PFSK-1 (cell line): ENCODE data around the gene AHR.

ENCODE experiments used
- FOXP2 ChIP-seq: optimal IDR thresholded peaks from 2 replicates; pipeline ENCODE3; 2011; ENCODE audit warnings: borderline replicate concordance, control low read depth, inconsistent platforms; ENCODE audit not compliant: insufficient read depth; ENCODE audit errors: extremely low read length, extremely low read depth
- POLR2AphosphoS5 ChIP-seq: IDR thresholded peaks from 2 replicates; pipeline ENCODE4 v1.6.1; 2012; ENCODE audit warnings: low read depth, mild to moderate bottlenecking, control low read depth, low read length, moderate library complexity
- SIN3A ChIP-seq: IDR thresholded peaks from 2 replicates; pipeline ENCODE4 v1.6.1; 2012; ENCODE audit warnings: mild to moderate bottlenecking, low read length, moderate library complexity, borderline replicate concordance; ENCODE audit not compliant: insufficient read depth
- TAF1 ChIP-seq: IDR thresholded peaks from 2 replicates; pipeline ENCODE4 v1.6.1; 2012; ENCODE audit warnings: low read length, control low read depth, borderline replicate concordance; ENCODE audit not compliant: insufficient read depth
- TF ChIP-seq, protein P1 (sequence below), 2 experiments: IDR thresholded peaks; 2 replicates each; pipeline versions ENCODE4 v1.6.1 to v1.8.0; 2011 to 2012; ENCODE audit warnings: low read depth in 2 of 2, low read length in 2 of 2, control low read depth in 1 of 2, inconsistent platforms in 1 of 2, mild to moderate bottlenecking in 1 of 2, moderate library complexity in 1 of 2; ENCODE audit not compliant: insufficient read depth in 1 of 2

AHR gene

DNA sequence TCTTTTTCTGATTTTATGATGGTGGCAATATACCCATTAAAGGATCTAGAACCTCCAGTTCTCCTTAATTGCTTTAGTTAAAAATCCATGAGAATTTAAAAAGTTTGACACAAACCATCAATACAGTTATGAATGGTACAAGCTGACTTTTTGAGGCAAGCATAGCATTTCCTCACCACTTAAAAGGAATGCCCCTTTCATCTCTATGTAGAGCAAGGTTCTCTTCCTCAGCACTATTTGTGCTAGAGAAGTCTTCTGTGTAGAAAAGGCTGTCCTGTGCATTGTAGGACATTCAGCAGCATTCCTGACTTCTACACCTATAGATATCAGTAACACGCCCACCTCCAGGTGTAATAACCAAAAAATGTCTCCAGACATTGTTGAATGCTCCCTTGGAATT lies 67.3 kb downstream of the AHR start:
- no peak for TF ChIP-seq FOXP2
- TF ChIP-seq, protein P1, sequence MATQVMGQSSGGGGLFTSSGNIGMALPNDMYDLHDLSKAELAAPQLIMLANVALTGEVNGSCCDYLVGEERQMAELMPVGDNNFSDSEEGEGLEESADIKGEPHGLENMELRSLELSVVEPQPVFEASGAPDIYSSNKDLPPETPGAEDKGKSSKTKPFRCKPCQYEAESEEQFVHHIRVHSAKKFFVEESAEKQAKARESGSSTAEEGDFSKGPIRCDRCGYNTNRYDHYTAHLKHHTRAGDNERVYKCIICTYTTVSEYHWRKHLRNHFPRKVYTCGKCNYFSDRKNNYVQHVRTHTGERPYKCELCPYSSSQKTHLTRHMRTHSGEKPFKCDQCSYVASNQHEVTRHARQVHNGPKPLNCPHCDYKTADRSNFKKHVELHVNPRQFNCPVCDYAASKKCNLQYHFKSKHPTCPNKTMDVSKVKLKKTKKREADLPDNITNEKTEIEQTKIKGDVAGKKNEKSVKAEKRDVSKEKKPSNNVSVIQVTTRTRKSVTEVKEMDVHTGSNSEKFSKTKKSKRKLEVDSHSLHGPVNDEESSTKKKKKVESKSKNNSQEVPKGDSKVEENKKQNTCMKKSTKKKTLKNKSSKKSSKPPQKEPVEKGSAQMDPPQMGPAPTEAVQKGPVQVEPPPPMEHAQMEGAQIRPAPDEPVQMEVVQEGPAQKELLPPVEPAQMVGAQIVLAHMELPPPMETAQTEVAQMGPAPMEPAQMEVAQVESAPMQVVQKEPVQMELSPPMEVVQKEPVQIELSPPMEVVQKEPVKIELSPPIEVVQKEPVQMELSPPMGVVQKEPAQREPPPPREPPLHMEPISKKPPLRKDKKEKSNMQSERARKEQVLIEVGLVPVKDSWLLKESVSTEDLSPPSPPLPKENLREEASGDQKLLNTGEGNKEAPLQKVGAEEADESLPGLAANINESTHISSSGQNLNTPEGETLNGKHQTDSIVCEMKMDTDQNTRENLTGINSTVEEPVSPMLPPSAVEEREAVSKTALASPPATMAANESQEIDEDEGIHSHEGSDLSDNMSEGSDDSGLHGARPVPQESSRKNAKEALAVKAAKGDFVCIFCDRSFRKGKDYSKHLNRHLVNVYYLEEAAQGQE (IDR thresholded peaks at IDR 0.05; ENCODE audit: insufficient read depth in 1 of 2, low read depth in 2 of 2, low read length in 2 of 2) = no peak
- TF ChIP-seq TAF1 = no peak
- TF ChIP-seq POLR2AphosphoS5 = no peak
- TF ChIP-seq SIN3A = no peak

DNA sequence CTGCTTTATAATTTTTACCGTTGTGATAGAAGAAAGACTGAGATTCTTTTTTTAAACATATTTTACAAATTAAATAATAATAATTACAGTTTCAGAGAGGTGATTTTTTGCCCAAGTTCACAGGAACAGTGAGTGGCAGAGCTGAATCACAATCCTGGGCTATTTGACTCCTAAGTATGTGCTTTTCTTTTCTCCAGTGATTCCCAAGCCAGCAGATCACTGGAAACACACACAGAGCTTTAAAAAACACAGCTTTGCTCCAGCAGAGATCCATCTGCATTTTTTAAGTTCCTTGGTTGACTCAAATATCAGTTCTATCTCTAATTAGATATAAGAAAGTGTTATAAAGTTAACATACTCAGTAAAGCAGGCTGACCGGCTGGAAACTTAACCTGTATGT lies 69.0 kb downstream of the AHR start:
- no peak for TF ChIP-seq FOXP2
- TF ChIP-seq POLR2AphosphoS5 = no peak
- TF ChIP-seq SIN3A = no peak
- TF ChIP-seq, protein P1 (IDR thresholded peaks at IDR 0.05; ENCODE audit: insufficient read depth in 1 of 2, low read depth in 2 of 2, low read length in 2 of 2) = no peak
- no peak for TF ChIP-seq TAF1

DNA sequence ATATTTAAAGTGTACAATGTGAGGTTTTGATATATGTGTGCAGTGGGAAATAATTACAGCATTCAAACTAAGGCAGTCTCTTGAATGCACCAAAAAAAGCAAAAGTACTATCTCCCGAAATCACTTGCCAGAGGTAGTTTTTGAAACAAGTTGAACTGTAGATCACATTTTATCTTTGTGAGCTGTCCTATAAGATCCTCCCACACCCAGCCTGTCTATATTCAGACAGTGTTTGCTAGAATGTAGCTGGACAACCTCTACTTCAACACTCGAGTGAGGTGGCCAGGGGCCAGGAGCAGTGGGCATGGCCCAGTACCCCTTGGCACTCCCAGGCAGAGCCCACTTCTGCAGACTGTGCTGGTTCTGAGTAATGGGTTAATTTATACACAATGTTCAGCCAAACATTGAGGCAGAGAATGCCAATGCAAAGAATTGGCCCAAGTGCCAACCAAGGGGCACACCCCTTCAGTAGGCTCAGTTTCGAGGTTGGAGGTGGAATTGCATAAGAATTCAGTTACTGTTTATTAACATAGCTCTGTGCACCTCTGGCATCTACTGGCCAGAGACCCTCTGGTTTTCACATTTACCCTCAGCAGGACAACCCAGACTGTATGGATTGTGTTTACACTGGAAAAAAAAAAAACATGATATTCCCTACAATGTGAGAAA lies 70.5 kb downstream of the AHR start:
- TF ChIP-seq SIN3A (no peak), FOXP2 (no peak), POLR2AphosphoS5 (no peak), TAF1 (no peak)
- TF ChIP-seq, protein P1 (IDR thresholded peaks at IDR 0.05; ENCODE audit: insufficient read depth in 1 of 2, low read depth in 2 of 2, low read length in 2 of 2) = no peak

DNA sequence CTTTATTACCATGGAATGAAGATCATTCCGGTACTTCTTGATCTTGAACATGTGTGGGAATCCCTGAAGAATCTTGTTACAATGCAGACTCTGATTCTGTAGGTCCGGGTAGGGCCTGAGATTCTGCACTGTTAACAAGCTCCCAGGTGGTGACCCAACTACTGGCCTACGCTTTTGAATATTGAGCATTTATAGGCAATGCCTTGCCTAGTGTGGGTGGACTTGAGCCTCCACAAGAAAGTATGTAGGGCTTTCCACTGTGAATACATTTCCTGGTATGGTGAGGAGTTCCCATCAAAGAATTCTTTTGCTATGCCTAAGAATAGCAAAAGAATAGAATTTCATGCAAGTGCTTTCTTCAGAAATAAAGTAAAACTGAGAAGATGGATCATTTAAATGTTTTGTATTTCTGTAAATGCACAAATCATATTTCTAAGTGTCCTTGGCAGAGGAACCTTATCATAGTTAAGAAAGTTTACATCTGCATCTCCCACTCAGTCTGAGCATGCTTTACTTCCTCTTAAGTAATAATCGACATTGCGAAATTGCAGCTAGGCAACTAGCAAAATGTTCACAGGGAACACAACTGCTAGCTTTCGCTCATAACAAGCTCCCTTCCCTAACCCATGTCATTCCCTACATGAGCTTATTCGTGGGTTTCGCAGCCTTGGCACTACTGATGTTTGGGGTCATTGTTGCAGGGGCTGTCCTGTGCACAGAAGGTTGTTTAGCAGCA lies 71.4 kb downstream of the AHR start:
- TF ChIP-seq FOXP2 (no peak), POLR2AphosphoS5 (no peak)
- TF ChIP-seq, protein P1 (IDR thresholded peaks at IDR 0.05; ENCODE audit: insufficient read depth in 1 of 2, low read depth in 2 of 2, low read length in 2 of 2) = no peak
